Type B pancreatic cell (in vitro differentiated cells): ENCODE measurements around the gene AGXT. TPM values are rescaled to one million over a fixed set of nuclear protein-coding genes. Genes with fewer than 3 reads are reported as not detected.

Experiments
- DNase-seq: peaks from one replicate; pipeline ENCODE4 v3.0.0; 2021; ENCODE audit warnings: mixed read lengths; ENCODE audit not compliant: unreplicated experiment; ENCODE audit errors: extremely low spot score
- H3K27ac Mint-ChIP-seq: 2 replicates; pipeline ENCODE4 v1.8.0; 2021; ENCODE audit warnings: mild to moderate bottlenecking, mixed read lengths
- H3K27me3 Mint-ChIP-seq: 2 replicates; pipeline ENCODE4 v1.8.0; 2021; ENCODE audit warnings: mixed read lengths
- H3K36me3 Mint-ChIP-seq: 2 replicates; pipeline ENCODE4 v1.8.0; 2021; ENCODE audit warnings: mixed read lengths
- H3K4me1 Mint-ChIP-seq: one replicate; pipeline ENCODE4 v1.8.0; 2021; ENCODE audit warnings: mixed read lengths; ENCODE audit not compliant: unreplicated experiment
- H3K4me3 Mint-ChIP-seq: 2 replicates; pipeline ENCODE4 v1.8.0; 2021; ENCODE audit warnings: mild to moderate bottlenecking, mixed read lengths
- H3K9me3 Mint-ChIP-seq: 2 replicates; pipeline ENCODE4 v1.8.0; 2021; ENCODE audit warnings: mixed read lengths
- CTCF ChIP-seq: fragments of 200-600 bp; sonication (generic); conservative IDR thresholded peaks from 2 replicates; pipeline ENCODE4 v1.5.0; 2021; ENCODE audit warnings: antibody characterized with exemption, mild to moderate bottlenecking
- total RNA-seq: library from RNA; stranded (reverse); gene quantifications from 2 replicates; pipeline ENCODE4 v1.2.1, GENCODE V29; 2021; ENCODE audit warnings: low replicate concordance

AGXT gene
- total RNA-seq, 1 donor from 2014 or later: 0.51 TPM

- Mint-ChIP-seq H3K27me3 (peaks cover 29% of the 10 kb centered on the region), H3K4me1 (no peaks in the 10 kb centered on the region), H3K4me3 (no peak overlapping the region), H3K36me3 (no peaks in the 10 kb centered on the region), H3K9me3 (no peaks in the 10 kb centered on the region), H3K27ac (no peak overlapping the region)
- TF ChIP-seq CTCF: no peak
- DNase-seq: no peak
Observed at GRCh38 chr2:240846873-240847595, 21.6 kb upstream of the AGXT start.

- peaks cover 26% of the 10 kb centered on the region for H3K27me3 Mint-ChIP-seq
- no peak for TF ChIP-seq CTCF
- no peaks in the 10 kb centered on the region for H3K36me3 Mint-ChIP-seq
- no peak for DNase-seq
- H3K4me3 Mint-ChIP-seq: no peak overlapping the region
- peaks cover 5% of the 10 kb centered on the region for H3K4me1 Mint-ChIP-seq
- H3K9me3 Mint-ChIP-seq: no peaks in the 10 kb centered on the region
- no peak overlapping the region for H3K27ac Mint-ChIP-seq
Observed at GRCh38 chr2:240847817-240848216, 20.8 kb upstream of the AGXT start.

GRCh38 chr2:240848900-240849680, 19.5 kb upstream of the AGXT start:
- Mint-ChIP-seq H3K9me3 (peaks cover 2% of the 10 kb centered on the region), H3K27me3 (peaks cover 17% of the 10 kb centered on the region), H3K4me1 (peaks cover 5% of the 10 kb centered on the region), H3K4me3 (no peak overlapping the region), H3K27ac (no peak overlapping the region), H3K36me3 (peaks cover 1% of the 10 kb centered on the region)
- no peak for DNase-seq
- TF ChIP-seq CTCF: no peak

- Mint-ChIP-seq H3K36me3 (peaks cover 4% of the 10 kb centered on the region), H3K4me1 (peaks cover 5% of the 10 kb centered on the region), H3K9me3 (peaks cover 6% of the 10 kb centered on the region), H3K4me3 (no peak overlapping the region), H3K27ac (no peak overlapping the region), H3K27me3 (peaks cover 10% of the 10 kb centered on the region)
- TF ChIP-seq CTCF: no peak
- no peak for DNase-seq
Observed at GRCh38 chr2:240850026-240850425, 18.6 kb upstream of the AGXT start.

GRCh38 chr2:240850756-240851077, 17.9 kb upstream of the AGXT start:
- Mint-ChIP-seq H3K27me3 (peaks cover 6% of the 10 kb centered on the region), H3K4me3 (no peak overlapping the region), H3K36me3 (peaks cover 4% of the 10 kb centered on the region), H3K9me3 (peaks cover 6% of the 10 kb centered on the region), H3K4me1 (peaks cover 5% of the 10 kb centered on the region), H3K27ac (no peak overlapping the region)
- DNase-seq: no peak
- TF ChIP-seq CTCF: no peak
